DOHH2 (cell line): Measurements from ENCODE around the gene DNPEP.

Experiments used
- H3F3A ChIP-seq: fragments of 200-600 bp; sonication (generic), shearing (Covaris generic); 2 replicates; pipeline ENCODE4 v1.6.0; 2016; ENCODE audit warnings: antibody characterized with exemption, mild to moderate bottlenecking; ENCODE audit not compliant: control insufficient read depth, insufficient read depth
- H3K27ac ChIP-seq: fragments of 200-600 bp; sonication (generic); 2 replicates; pipeline ENCODE4 v1.5.1; 2014; ENCODE audit warnings: low read depth, mild to moderate bottlenecking, low read length, moderate library complexity
- H3K27me3 ChIP-seq: fragments of 200-600 bp; sonication (generic); 2 replicates; pipeline ENCODE4 v1.6.1; 2014; ENCODE audit warnings: mild to moderate bottlenecking, low read length, mixed read lengths; ENCODE audit not compliant: control insufficient read depth
- H3K36me3 ChIP-seq: fragments of 200-600 bp; sonication (generic); 2 replicates; pipeline ENCODE4 v1.6.1; 2014; ENCODE audit warnings: mild to moderate bottlenecking, low read length, moderate library complexity, mixed read lengths; ENCODE audit not compliant: control insufficient read depth
- H3K4me1 ChIP-seq: fragments of 200-600 bp; sonication (generic); 2 replicates; pipeline ENCODE4 v1.6.1; 2014; ENCODE audit warnings: mild to moderate bottlenecking, low read length, mixed read lengths; ENCODE audit not compliant: control insufficient read depth
- H3K4me2 ChIP-seq: fragments of 200-600 bp; sonication (generic); 2 replicates; pipeline ENCODE4 v1.6.0; 2014; ENCODE audit warnings: mild to moderate bottlenecking, low read length, moderate library complexity
- H3K4me3 ChIP-seq: fragments of 200-600 bp; sonication (generic); 2 replicates; pipeline ENCODE4 v1.5.1; 2014; ENCODE audit warnings: mild to moderate bottlenecking, low read length, mixed read lengths
- H3K79me2 ChIP-seq: fragments of 200-600 bp; sonication (generic); 2 replicates; pipeline ENCODE4 v1.6.1; 2014; ENCODE audit warnings: mild to moderate bottlenecking, low read length, mixed read lengths; ENCODE audit not compliant: control insufficient read depth
- H3K9me2 ChIP-seq: fragments of 200-600 bp; sonication (generic); replicated peaks from 2 replicates; pipeline ENCODE4 v1.6.1; 2014; ENCODE audit warnings: mild to moderate bottlenecking, low read length, mixed read lengths; ENCODE audit not compliant: control insufficient read depth
- H3K9me3 ChIP-seq: fragments of 200-600 bp; sonication (generic); 2 replicates; pipeline ENCODE4 v1.6.1; 2014; ENCODE audit warnings: antibody characterized with exemption, low read length, mixed read lengths; ENCODE audit not compliant: control insufficient read depth, insufficient read depth
- H4K20me1 ChIP-seq: fragments of 200-600 bp; sonication (generic); 2 replicates; pipeline ENCODE4 v1.6.0; 2014; ENCODE audit warnings: low read depth, mild to moderate bottlenecking, antibody characterized with exemption, low read length, moderate library complexity; ENCODE audit not compliant: control insufficient read depth, insufficient read depth
- CTCF ChIP-seq: fragments of 200-600 bp; sonication (generic); IDR thresholded peaks from one replicate; pipeline ENCODE4 v1.5.1; 2014; ENCODE audit warnings: antibody characterized with exemption, mild to moderate bottlenecking, low read depth, low read length; ENCODE audit not compliant: poor library complexity, severe bottlenecking
- EZH2phosphoT487 ChIP-seq: fragments of 200-600 bp; sonication (generic); IDR thresholded peaks from 2 replicates; pipeline ENCODE4 v1.6.1; 2017; ENCODE audit warnings: borderline replicate concordance, mild to moderate bottlenecking, antibody characterized with exemption, low read length, moderate library complexity, mixed read lengths

The DNPEP gene

GRCh38 chr2:219384859-219385258 lies 2.9 kb downstream of the DNPEP start:
- Histone ChIP-seq H3K4me1 (peaks cover 16% of the 10 kb centered on the region), H3K27ac (no peak overlapping the region), H3K27me3 (no peaks in the 10 kb centered on the region), H3K9me3 (no peaks in the 10 kb centered on the region), H3K79me2 (peaks cover 10% of the 10 kb centered on the region), H4K20me1 (no peaks in the 10 kb centered on the region), H3K36me3 (peaks cover 14% of the 10 kb centered on the region), H3F3A (no peaks in the 10 kb centered on the region), H3K9me2 (no peaks in the 10 kb centered on the region), H3K4me3 (no peak overlapping the region), H3K4me2 (no peak overlapping the region)
- TF ChIP-seq CTCF (no peak), EZH2phosphoT487 (no peak)

GRCh38 chr2:219384083-219384713 lies 3.5 kb downstream of the DNPEP start:
- TF ChIP-seq EZH2phosphoT487: no peak
- no peak overlapping the region for H3K27ac ChIP-seq
- no peaks in the 10 kb centered on the region for H3K27me3 ChIP-seq
- H3K9me2 ChIP-seq: no peaks in the 10 kb centered on the region
- no peak overlapping the region for H3K4me3 ChIP-seq
- no peaks in the 10 kb centered on the region for H4K20me1 ChIP-seq
- H3K4me2 ChIP-seq: no peak overlapping the region
- H3F3A ChIP-seq: no peaks in the 10 kb centered on the region
- no peaks in the 10 kb centered on the region for H3K9me3 ChIP-seq
- H3K4me1 ChIP-seq: peaks cover 16% of the 10 kb centered on the region
- peaks cover 14% of the 10 kb centered on the region for H3K36me3 ChIP-seq
- peaks cover 10% of the 10 kb centered on the region for H3K79me2 ChIP-seq

GRCh38 chr2:219381448-219381847 lies 6.3 kb downstream of the DNPEP start:
- Histone ChIP-seq H3K4me3 (no peak overlapping the region), H4K20me1 (no peaks in the 10 kb centered on the region), H3K9me3 (no peaks in the 10 kb centered on the region), H3K79me2 (peaks cover under 1% of the 10 kb centered on the region; the same call in 1 of the 2 replicates), H3K27me3 (no peaks in the 10 kb centered on the region), H3K4me2 (no peak overlapping the region), H3K27ac (no peak overlapping the region), H3F3A (no peaks in the 10 kb centered on the region), H3K9me2 (no peaks in the 10 kb centered on the region), H3K36me3 (peaks cover 13% of the 10 kb centered on the region), H3K4me1 (peaks cover 1% of the 10 kb centered on the region)
- no peak for TF ChIP-seq CTCF
- no peak for TF ChIP-seq EZH2phosphoT487

GRCh38 chr2:219380926-219381325 lies 6.8 kb downstream of the DNPEP start:
- no peaks in the 10 kb centered on the region for H3K27me3 ChIP-seq
- TF ChIP-seq CTCF (no peak), EZH2phosphoT487 (no peak)
- no peak overlapping the region for H3K4me3 ChIP-seq
- no peak overlapping the region for H3K27ac ChIP-seq
- peaks cover 7% of the 10 kb centered on the region for H3K36me3 ChIP-seq
- H3F3A ChIP-seq: no peaks in the 10 kb centered on the region
- H4K20me1 ChIP-seq: no peaks in the 10 kb centered on the region
- no peaks in the 10 kb centered on the region for H3K4me1 ChIP-seq
- no peaks in the 10 kb centered on the region for H3K9me3 ChIP-seq
- no peak overlapping the region for H3K4me2 ChIP-seq
- no peaks in the 10 kb centered on the region for H3K9me2 ChIP-seq
- H3K79me2 ChIP-seq: no peaks in the 10 kb centered on the region
